ENCODE data around the gene ZFYVE9.
A peak's percentile ranks its signal among the peaks of the same experiment; 100 is the strongest.

ZFYVE9 gene

DNA sequence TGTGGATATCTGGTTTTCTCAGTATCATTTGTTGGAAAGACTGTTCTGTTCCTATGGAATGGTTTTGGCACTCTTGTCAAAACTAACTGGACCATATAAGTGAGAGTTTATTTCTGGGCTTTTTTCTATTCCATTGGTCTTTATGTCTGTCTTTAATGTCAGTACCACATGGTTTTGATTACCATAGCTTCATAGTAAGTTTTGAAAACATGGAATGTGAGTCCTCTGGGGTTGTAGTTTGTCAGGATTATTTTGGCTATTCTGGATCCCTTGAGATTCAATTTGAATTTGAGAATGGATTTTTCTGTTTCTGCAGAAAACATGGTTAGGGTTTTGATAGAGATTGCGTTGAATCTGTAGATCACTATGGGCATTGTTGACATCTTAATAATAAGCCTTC lies 107.9 kb downstream of the ZFYVE9 start:
- DNase-seq, result no peak

- DNase-seq, result no peak
These were observed 111.5 kb downstream of the ZFYVE9 start for GRCh38 chr1:52253421-52253820.

- no peak for DNase-seq
These were observed 118.0 kb downstream of the ZFYVE9 start for GRCh38 chr1:52259886-52260285.

DNA sequence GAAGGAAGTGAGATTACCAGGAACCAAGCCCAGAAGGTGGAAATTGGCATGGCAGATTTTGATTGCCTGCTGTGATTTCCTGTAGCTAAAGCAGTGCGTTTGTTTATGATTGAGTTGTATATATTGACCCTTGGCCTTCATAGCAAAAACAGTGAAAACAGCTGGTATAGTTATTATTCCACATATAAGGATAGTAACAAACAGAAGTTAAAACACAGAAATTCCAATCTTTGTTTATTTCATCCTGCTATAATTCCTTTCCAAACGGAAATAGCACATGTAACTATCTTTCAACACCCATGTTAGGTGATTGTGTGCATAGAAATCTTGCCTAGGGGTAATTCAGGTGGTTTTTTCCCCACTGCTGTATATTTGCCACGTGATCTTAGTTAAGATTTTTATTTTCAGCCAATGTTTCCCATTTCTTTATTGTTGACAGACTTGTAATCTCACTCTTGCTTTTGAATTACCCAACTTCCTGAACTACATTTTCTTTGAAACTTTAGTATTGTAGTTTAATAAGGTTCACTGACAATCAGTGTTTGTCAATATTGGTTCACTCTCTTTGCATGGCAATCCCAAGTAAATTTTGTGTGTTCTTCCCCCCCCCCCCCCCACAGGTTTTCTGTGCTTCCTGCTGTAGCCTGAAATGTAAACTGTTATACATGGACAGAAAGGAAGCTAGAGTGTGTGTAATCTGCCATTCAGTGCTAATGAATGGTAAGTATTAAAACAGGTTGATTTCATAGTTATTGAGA lies 121.4 kb downstream of the ZFYVE9 start:
- DNase-seq, result no peak

DNA sequence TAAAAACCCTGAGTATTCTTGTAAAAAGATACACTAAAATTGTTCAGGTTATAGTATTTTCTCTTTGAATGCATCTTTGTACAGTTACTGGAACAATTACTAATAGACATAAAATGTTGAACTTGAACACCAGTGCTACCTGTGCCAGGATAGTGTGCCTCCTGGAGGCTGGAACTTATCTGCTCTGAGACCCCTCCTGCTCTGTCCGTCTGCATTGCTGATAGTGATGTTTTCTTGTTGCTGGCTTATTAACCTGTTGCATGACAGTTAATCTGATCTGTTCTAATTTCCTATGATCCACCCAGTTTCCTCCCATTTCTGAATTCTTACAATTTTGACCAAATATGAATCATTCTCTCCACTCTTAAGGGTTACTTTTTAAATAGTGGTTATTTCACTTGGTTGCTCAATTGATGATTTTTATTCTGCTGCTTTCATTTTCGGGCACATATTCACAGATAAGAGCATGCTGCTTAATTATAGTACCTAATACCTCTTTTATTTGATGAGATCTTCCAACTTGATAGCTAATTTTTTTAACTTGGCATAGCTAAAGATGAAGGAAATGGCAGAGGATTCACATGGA lies 122.7 kb downstream of the ZFYVE9 start:
- DNase-seq, result no peak

GRCh38 chr1:52266507-52266906 lies 124.6 kb downstream of the ZFYVE9 start:
- DNase-seq, result no peak

DNA sequence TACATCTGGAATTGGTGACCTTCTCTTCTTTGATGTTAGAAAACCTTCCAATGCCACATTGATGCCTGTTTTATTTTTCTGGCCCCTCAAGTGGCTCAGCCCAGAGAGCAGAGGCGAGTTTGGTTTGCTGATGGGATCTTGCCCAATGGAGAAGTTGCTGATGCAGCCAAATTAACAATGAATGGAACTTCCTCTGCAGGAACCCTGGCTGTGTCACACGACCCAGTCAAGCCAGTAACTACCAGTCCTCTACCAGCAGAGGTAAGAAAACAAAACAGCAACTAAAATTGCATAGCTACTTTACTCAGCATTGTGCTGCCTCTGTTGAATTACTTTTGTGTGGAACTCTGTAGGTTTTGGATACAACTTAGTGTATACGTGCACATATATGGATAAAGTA lies 126.5 kb downstream of the ZFYVE9 start:
- DNase-seq, result no peak

- no peak for DNase-seq
These were observed 139.6 kb downstream of the ZFYVE9 start for GRCh38 chr1:52281518-52281917.

DNA sequence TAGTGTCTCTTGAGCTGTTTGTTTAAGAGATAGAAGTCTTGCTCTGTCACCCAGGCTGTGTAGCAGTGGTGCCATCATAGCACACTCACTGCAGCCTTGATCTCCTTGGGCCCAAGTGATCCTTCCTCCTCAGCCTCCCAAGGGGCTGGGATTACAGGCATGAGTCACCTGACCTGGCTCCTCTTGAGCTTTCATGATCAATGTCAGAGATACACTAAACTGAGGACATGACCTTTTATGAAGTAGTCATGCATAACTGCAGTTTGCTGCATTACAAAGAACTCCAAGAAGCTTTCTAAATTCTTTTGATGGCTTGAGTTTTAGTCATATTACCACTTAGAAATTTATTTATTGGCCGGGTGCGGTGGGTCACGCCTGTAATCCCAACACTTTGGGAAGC lies 146.4 kb downstream of the ZFYVE9 start:
- no peak for DNase-seq

- no peak for DNase-seq
These were observed 152.7 kb downstream of the ZFYVE9 start for GRCh38 chr1:52294580-52294979.

- DNase-seq, result peak; percentile 42
These were observed 154.5 kb downstream of the ZFYVE9 start for GRCh38 chr1:52296345-52296744.

- DNase-seq, result no peak
These were observed 163.7 kb downstream of the ZFYVE9 start for GRCh38 chr1:52305417-52306226.

DNA sequence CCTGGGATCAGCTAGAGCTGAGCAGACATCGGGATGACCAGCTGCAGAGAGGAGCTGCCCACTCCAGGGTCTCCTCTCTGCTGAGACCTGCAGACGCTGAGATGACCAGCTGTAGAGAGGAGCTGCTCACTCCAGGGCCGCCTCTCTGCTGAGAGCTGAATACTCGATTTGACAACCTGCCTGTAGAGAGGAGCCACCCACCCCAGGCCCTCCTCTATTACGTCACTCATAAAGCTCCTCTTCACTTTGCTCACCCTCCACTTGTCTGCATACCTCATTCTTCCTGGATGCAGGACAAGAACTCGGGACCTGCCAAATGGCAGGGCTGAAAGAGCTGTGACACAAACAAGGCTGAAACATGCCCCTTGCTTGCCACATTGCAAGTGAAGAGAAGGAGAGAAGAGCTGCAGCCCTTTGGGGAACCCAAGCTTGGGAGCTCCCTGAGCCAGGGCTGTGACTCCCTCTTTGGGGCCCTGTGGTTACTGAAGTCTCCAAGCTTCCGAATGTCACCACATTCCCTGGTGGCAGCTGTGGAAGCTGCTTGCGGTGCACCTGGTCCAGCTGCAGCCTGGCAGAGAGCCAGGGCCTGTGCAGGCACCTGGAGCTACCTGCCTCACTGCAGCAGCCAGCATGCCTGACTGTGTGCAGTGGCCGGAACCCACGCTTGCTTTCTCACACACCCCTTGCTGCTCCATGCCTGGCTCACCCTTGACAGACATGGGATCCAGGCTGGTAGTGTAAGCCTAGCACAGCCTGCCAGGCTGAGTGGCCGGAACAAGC lies 164.5 kb downstream of the ZFYVE9 start:
- no peak for DNase-seq

DNA sequence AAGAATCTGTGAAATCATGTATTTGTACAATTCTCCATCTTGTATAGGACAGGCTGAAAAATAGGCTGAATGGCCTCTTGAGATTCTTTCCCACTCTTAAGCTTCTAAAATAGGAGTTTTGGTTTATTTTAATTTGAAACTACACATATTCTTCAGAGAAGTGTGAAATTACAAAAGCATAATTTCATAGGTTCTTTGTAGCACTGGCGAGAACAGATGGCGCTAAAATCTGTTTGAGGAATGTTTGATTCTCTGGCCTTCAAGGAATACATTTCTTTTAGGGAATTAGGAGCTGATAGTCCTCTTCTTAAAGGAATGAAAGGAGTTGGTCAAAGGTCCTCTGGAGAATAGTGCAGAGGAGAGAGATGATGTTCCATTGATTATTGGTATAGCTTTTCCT lies 179.2 kb downstream of the ZFYVE9 start:
- DNase-seq, result no peak

GRCh38 chr1:52323731-52324130 lies 181.8 kb downstream of the ZFYVE9 start:
- DNase-seq, result no peak

DNA sequence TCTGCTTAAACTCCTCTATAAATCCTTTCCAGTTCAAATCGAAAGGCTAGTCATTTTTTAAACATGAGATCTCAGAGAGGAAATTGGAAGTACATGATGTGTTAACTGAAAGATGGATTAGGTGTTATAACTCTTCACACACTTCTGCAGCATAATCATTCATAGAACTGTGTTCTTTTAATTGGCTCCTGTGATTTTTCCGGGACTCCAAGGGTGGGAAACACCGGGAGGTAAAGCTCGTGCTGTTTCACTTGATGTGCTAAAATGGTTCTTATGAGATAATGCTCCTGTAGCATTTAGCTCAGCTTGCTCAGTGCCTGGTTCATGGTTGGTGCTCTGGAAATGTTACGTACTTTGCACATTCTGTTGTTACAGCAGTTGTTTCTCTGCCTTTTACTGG lies 183.9 kb downstream of the ZFYVE9 start:
- DNase-seq, result no peak

GRCh38 chr1:52328615-52329014 lies 186.7 kb downstream of the ZFYVE9 start:
- DNase-seq, result no peak

DNA sequence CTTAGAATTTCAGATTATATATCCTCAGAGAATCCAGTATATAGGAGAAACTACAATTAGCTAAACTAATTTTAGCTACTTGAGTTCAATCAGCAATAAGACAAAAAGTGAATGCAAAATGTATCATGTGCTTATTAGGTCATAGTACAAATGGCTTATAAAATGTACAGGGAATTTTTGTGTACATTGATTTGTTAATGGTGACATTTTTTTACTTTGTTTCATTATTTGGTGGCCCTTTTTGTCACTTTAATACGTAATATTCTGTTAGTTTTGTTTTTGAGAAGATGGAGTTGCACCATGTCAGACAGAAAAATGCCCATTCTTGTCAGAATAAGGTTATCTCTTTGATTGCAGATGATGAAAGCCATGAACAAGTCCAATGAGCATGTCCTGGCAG lies 190.5 kb downstream of the ZFYVE9 start:
- DNase-seq, result no peak

- DNase-seq, result no peak
These were observed 193.1 kb downstream of the ZFYVE9 start for GRCh38 chr1:52334906-52335528.

- DNase-seq, result no peak
These were observed 195.6 kb downstream of the ZFYVE9 start for GRCh38 chr1:52337439-52337838.

DNA sequence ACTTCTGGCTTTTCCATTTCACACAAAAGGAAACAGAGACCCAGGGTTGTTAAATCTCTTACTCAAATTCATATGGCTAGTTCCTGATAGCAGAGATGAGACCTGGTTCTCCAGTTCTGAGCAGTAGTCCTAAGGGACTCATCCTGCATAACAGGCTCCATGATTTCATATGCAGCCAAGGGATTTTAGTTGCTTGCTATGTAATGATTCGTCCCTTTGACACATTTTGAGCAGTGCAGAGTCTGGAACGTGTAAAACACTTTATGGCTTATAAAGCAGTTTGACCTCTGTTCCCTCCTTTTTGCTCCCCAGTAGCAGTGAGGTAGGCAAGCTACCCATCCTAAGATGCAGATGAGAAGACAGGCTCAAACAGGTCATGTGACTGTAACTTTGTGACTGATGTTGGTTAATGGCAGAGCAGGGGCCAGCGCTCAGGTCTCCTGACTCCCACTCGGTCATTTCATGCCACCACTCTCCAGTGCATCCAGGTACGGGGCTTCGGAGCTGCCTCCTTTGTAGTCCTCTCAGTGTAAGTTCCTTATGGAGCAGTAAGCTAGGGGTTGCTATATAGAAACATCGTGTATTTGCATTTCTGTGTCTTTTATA lies 199.9 kb downstream of the ZFYVE9 start:
- no peak for DNase-seq

DNA sequence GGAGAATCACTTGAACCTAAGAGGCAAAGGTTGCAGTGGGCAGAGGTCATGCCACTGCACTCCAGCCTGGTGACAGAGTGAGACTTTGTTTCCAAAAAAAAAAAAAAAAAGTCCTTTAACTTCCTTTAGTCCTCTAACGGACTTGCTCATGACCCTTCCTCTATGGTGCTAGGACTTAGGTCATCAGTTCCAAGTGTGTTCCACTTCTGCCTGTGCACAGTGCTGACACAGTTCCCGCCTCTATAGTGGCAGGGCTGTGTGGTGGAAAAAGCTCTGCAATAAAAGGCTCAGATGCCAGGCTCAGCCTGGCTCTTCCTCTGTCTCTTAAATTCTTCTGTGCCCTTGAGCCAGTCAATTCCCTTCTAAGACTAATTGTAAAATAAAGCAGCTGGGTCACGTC lies 202.1 kb downstream of the ZFYVE9 start:
- no peak for DNase-seq

Measured in NCI-H1092 treated with DMSO at 0.1 percent for 48 hours (cell line).